Transverse colon (tissue), 3 donors: ENCODE measurements around the gene CCDC90B.

Experiments
- CTCF ChIP-seq, 5 experiments: fragments of 200-600 bp in 3 of 5; fragments of 450-650 bp in 2 of 5; sonication (generic) in 3 of 5; IDR thresholded peaks; 1 replicate in 2 of 5; 2 replicates in 3 of 5; pipeline ENCODE4 v1.5.1; 2016 to 2017; ENCODE audit warnings: antibody characterized with exemption in 5 of 5, inconsistent platforms in 3 of 5, mild to moderate bottlenecking in 2 of 5, moderate library complexity in 1 of 5
- POLR2A ChIP-seq: fragments of 450-650 bp; IDR thresholded peaks from one replicate; pipeline ENCODE4 v1.6.1; 2016; ENCODE audit warnings: antibody characterized with exemption, mild to moderate bottlenecking, moderate library complexity

- no peak for TF ChIP-seq CTCF (IDR thresholded peaks at IDR 0.05)
- TF ChIP-seq POLR2A = no peak
These were observed 7.8 kb downstream of the CCDC90B start for GRCh38 chr11:83278351-83278750.
